K562 (cell line): Measurements from ENCODE around the gene HEG1. TPM values are rescaled to one million over a fixed set of nuclear protein-coding genes. Genes with fewer than 3 reads are reported as not detected.

Experiments used
- ATAC-seq: fragments of 200-7000 bp; cut with Tn5 transposase; 3 replicates; pipeline ENCODE4 v1.9.1; 2020; ENCODE audit warnings: moderate library complexity
- Bru-seq: library from RNA; stranded (reverse); fragments of 400-500 nt; gene quantifications from one replicate; lab custom pipeline; 2021; lab: Mats Ljungman, UMichigan
- BruChase-seq, 2 experiments: library from RNA; stranded (reverse); fragments of 400-500 nt; gene quantifications; one replicate each; lab custom pipeline; 2021; lab: Mats Ljungman, UMichigan
- BruUV-seq: library from RNA; stranded (reverse); fragments of 400-500 nt; replicated peaks from 2 replicates; lab custom pipeline; 2021; lab: Mats Ljungman, UMichigan
- CTCF ChIA-PET: fragments of 300-600 bp; formaldehyde crosslinking; extraction: SDS; loops from one replicate; lab custom pipeline; 2021; ENCODE audit warnings: low intra/inter-chr PET ratio; lab: Yijun Ruan, JAX
- POLR2A ChIA-PET: fragments of 300-600, 350-650 bp; sonication (Branson Sonifier 250); formaldehyde crosslinking; extraction: SDS; loops from one replicate; lab custom pipeline; 2021; ENCODE audit warnings: antibody characterized with exemption, inconsistent platforms; lab: Yijun Ruan, JAX
- DNase-seq, 4 experiments: peaks; one replicate each; pipeline versions ENCODE4 v3.0.0 to v3.0.0-alpha.2; 2011 to 2018; ENCODE audit warnings: low spot score in 3 of 4, mixed read lengths in 3 of 4; ENCODE audit errors: extremely low read depth in 1 of 4
- FAIRE-seq: peaks from 2 replicates; lab custom pipeline; 2011; peaks lifted over from hg19 to GRCh38; lab: Jason Lieb, UNC
- H2AFZ ChIP-seq: 2 replicates; pipeline ENCODE4 v1.6.0; 2011; ENCODE audit warnings: low read depth, low read length, control low read depth, inconsistent platforms
- H3K27ac ChIP-seq: fragments of 200-600 bp; 3 replicates; pipeline ENCODE4 v1.8.0; 2011; ENCODE audit warnings: low read depth, mild to moderate bottlenecking, control low read depth, inconsistent platforms, low read length, moderate library complexity, mixed read lengths; ENCODE audit errors: extremely low read depth
- H3K27me3 ChIP-seq, 2 experiments: fragments of 300-600 bp in 1 of 2; 2 replicates in 1 of 2; 3 replicates in 1 of 2; pipeline versions ENCODE4 v1.6.0 to v1.8.0; 2011; ENCODE audit warnings: inconsistent platforms in 2 of 2, low read length in 2 of 2, mild to moderate bottlenecking in 1 of 2, mixed read lengths in 1 of 2, moderate library complexity in 1 of 2; ENCODE audit not compliant: control insufficient read depth in 2 of 2, insufficient read depth in 2 of 2
- H3K36me3 ChIP-seq: fragments of 300-600 bp; 3 replicates; pipeline ENCODE4 v1.8.0; 2011; ENCODE audit warnings: mild to moderate bottlenecking, low read length, inconsistent platforms; ENCODE audit not compliant: control insufficient read depth, insufficient read depth
- H3K4me1 ChIP-seq, 2 experiments: fragments of 200-600 bp in 1 of 2; replicated peaks in 1 of 2; 2 replicates in 1 of 2; 3 replicates in 1 of 2; pipeline versions ENCODE4 v1.5.1 to v1.8.0; 2011; ENCODE audit warnings: inconsistent platforms in 2 of 2, low read length in 2 of 2, mild to moderate bottlenecking in 1 of 2, mixed read lengths in 1 of 2, moderate library complexity in 1 of 2; ENCODE audit not compliant: control insufficient read depth in 2 of 2, insufficient read depth in 2 of 2
- H3K4me2 ChIP-seq: 2 replicates; pipeline ENCODE4 v1.6.1; 2011; ENCODE audit warnings: low read length, control low read depth, inconsistent platforms, mixed read lengths; ENCODE audit not compliant: insufficient read depth
- H3K4me3 ChIP-seq: fragments of 200-600 bp; sonication (generic), shearing (Covaris generic); 2 replicates; pipeline ENCODE4 v1.5.1; 2016; ENCODE audit warnings: control low read depth, inconsistent platforms
- H3K79me2 ChIP-seq: fragments of 200-600 bp; 3 replicates; pipeline ENCODE4 v1.8.0; 2011; ENCODE audit warnings: low read length, inconsistent platforms; ENCODE audit not compliant: control insufficient read depth, insufficient read depth
- H3K9ac ChIP-seq, 2 experiments: 2 replicates each; pipeline versions ENCODE4 v1.6.0 to v1.6.1; 2011; ENCODE audit warnings: low read depth in 2 of 2, low read length in 2 of 2, control low read depth in 1 of 2, inconsistent platforms in 1 of 2, mild to moderate bottlenecking in 1 of 2, mixed read lengths in 1 of 2; ENCODE audit not compliant: insufficient read depth in 1 of 2
- H3K9me1 ChIP-seq: one replicate; pipeline ENCODE4 v1.6.0; 2011; ENCODE audit warnings: inconsistent platforms, mild to moderate bottlenecking, low read length, moderate library complexity; ENCODE audit not compliant: control insufficient read depth, insufficient read depth
- H3K9me3 ChIP-seq: replicated peaks from 2 replicates; pipeline ENCODE4 v1.5.1; 2011; ENCODE audit warnings: low read depth, low read length, inconsistent platforms; ENCODE audit not compliant: control insufficient read depth, insufficient read depth
- H4K20me1 ChIP-seq: replicated peaks from 2 replicates; pipeline ENCODE4 v1.6.1; 2011; ENCODE audit warnings: low read length, inconsistent platforms, mixed read lengths; ENCODE audit not compliant: control insufficient read depth, insufficient read depth
- ARHGAP35 ChIP-seq: fragments of 450-650 bp; IDR thresholded peaks from 2 replicates; pipeline ENCODE4 v1.6.1; 2018; ENCODE audit not compliant: partially characterized antibody
- MBD1 ChIP-seq: fragments of 250-450 bp; sonication (Bioruptor Pico); IDR thresholded peaks from 2 replicates; pipeline ENCODE4 v1.8.0; 2022; ENCODE audit warnings: inconsistent platforms
- NRF1 ChIP-seq, 2 experiments: fragments of 450-650 bp; IDR thresholded peaks in 1 of 2; conservative IDR thresholded peaks in 1 of 2; 2 replicates each; pipeline ENCODE4 v1.6.1; 2014; ENCODE audit warnings: mild to moderate bottlenecking in 2 of 2
- THRAP3 ChIP-seq: fragments of 450-650 bp; IDR thresholded peaks from 2 replicates; pipeline ENCODE4 v1.6.1; 2016; ENCODE audit warnings: mild to moderate bottlenecking, inconsistent platforms, borderline replicate concordance
- TRIM25 ChIP-seq: fragments of 450-650 bp; IDR thresholded peaks from 2 replicates; pipeline ENCODE4 v1.7.0; 2016; ENCODE audit warnings: borderline replicate concordance
- ZNF668 ChIP-seq: fragments of 250-450 bp; sonication (Bioruptor Pico); IDR thresholded peaks from 2 replicates; pipeline ENCODE4 v1.8.0; 2022; ENCODE audit warnings: mild to moderate bottlenecking, inconsistent platforms
- ZNF785 ChIP-seq: fragments of 250-450 bp; sonication (Bioruptor Pico); IDR thresholded peaks from 2 replicates; pipeline ENCODE4 v1.4.0; 2020; ENCODE audit warnings: mild to moderate bottlenecking
- WGBS: fragments of 100-300 bp; shearing (Covaris generic); methylation state at CpG from one replicate; pipeline ENCODE4 v1.1.6; 2016; ENCODE audit warnings: low coverage, mixed read lengths; ENCODE audit not compliant: insufficient coverage; ENCODE audit errors: missing lambda C conversion rate; 5-methylcytosine and 5-hydroxymethylcytosine counted together
- in situ Hi-C: fragments of 300-500 bp; cut with MboI; formaldehyde crosslinking; loops from 4 replicates; pipeline ENCODE4 v1.15.0; 2018; ENCODE audit warnings: inconsistent platforms, mixed read lengths
- intact Hi-C: fragments of 100-400 bp; cut with micrococcal nuclease; formaldehyde crosslinking; loops from 2 replicates; pipeline ENCODE4 v1.14.2; 2022
- long read RNA-seq, 3 experiments: library from polyadenylated mRNA in 2 of 3; library from RNA in 1 of 3; unstranded in 2 of 3; stranded (forward) in 1 of 3; transcript quantifications; one replicate each; pipeline ENCODE4 v2.0.0, GENCODE V29; 2019 to 2022
- polyA minus RNA-seq, 3 experiments: library from RNA; depleted of rRNA, polyadenylated mRNA; stranded (reverse); fragments of >200 nt; gene quantifications; 2 replicates each; pipeline ENCODE4 v1.2.3, GENCODE V29; 2011
- polyA plus RNA-seq, 8 experiments: library from polyadenylated mRNA; depleted of rRNA in 4 of 8; stranded (reverse) in 5 of 8; unstranded in 3 of 8; fragments of >200 nt; fragmentation: Nextera tagmentation in 2 of 8; fragmentation: Illumina TruSeq in 1 of 8; extraction: Ambion mirVana in 2 of 8; extraction: Trizol in 1 of 8; gene quantifications; 2 replicates each; pipeline versions ENCODE4 v1.2.1 to v1.2.3, GENCODE V29; 2011 to 2014; ENCODE audit warnings: inconsistent platforms in 1 of 8, missing spikeins in 1 of 8
- total RNA-seq, 7 experiments: library from RNA; depleted of rRNA in 6 of 7; stranded (reverse); fragments of >200 nt in 6 of 7; fragmentation: Illumina TruSeq in 2 of 7; extraction: Trizol in 2 of 7; gene quantifications; 2 replicates each; pipeline versions ENCODE4 v1.2.1 to v1.2.3, GENCODE V29; 2011 to 2021; ENCODE audit warnings: low replicate concordance in 1 of 7
- TF ChIP-seq, protein P1 (sequence below): fragments of 250-450 bp; sonication (Bioruptor Pico); IDR thresholded peaks from 2 replicates; pipeline ENCODE4 v1.9.0; 2021; ENCODE audit warnings: mild to moderate bottlenecking

Gene HEG1, protein sequence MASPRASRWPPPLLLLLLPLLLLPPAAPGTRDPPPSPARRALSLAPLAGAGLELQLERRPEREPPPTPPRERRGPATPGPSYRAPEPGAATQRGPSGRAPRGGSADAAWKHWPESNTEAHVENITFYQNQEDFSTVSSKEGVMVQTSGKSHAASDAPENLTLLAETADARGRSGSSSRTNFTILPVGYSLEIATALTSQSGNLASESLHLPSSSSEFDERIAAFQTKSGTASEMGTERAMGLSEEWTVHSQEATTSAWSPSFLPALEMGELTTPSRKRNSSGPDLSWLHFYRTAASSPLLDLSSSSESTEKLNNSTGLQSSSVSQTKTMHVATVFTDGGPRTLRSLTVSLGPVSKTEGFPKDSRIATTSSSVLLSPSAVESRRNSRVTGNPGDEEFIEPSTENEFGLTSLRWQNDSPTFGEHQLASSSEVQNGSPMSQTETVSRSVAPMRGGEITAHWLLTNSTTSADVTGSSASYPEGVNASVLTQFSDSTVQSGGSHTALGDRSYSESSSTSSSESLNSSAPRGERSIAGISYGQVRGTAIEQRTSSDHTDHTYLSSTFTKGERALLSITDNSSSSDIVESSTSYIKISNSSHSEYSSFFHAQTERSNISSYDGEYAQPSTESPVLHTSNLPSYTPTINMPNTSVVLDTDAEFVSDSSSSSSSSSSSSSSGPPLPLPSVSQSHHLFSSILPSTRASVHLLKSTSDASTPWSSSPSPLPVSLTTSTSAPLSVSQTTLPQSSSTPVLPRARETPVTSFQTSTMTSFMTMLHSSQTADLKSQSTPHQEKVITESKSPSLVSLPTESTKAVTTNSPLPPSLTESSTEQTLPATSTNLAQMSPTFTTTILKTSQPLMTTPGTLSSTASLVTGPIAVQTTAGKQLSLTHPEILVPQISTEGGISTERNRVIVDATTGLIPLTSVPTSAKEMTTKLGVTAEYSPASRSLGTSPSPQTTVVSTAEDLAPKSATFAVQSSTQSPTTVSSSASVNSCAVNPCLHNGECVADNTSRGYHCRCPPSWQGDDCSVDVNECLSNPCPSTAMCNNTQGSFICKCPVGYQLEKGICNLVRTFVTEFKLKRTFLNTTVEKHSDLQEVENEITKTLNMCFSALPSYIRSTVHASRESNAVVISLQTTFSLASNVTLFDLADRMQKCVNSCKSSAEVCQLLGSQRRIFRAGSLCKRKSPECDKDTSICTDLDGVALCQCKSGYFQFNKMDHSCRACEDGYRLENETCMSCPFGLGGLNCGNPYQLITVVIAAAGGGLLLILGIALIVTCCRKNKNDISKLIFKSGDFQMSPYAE (N-terminal part only)
- 0.07 and 0.37 TPM in 2 replicates for total RNA-seq (2011; cell fraction: chromatin; rRNA removed; ENCODE audit: low replicate concordance)
- 0.17 and 0.26 TPM in 2 replicates for total RNA-seq (2011; cell fraction: nucleolus; rRNA removed)
- total RNA-seq (2011; cell fraction: nucleoplasm; rRNA removed) = 0.07 and 0.08 TPM in 2 replicates
- total RNA-seq (2014; rRNA removed) (not detected in 2 replicates), total RNA-seq (2014; rRNA removed; fragmentation: Illumina TruSeq; extraction: Trizol) (not detected in 2 replicates), total RNA-seq (2015; rRNA removed; fragmentation: Illumina TruSeq; extraction: Trizol) (not detected in 2 replicates), total RNA-seq (2021) (0.24 and 0.25 TPM in 2 replicates), polyA plus RNA-seq (2011; rRNA removed) (not detected in 2 replicates), polyA plus RNA-seq (2014; fragmentation: Illumina TruSeq; extraction: Trizol) (not detected in 2 replicates), polyA plus RNA-seq (2014; fragmentation: Nextera tagmentation; extraction: Ambion mirVana) (not detected), polyA plus RNA-seq (2014; rRNA removed) (not detected in 2 replicates), polyA minus RNA-seq (2011; rRNA and poly(A)+ RNA removed) (0.03 and 0.04 TPM in 2 replicates), Bru-seq, nascent RNA (percentile 7 among the genes with signal in this experiment), BruChase-seq, experiment 1, labeled RNA remaining after a 2-hour chase (percentile 8 among the genes with signal in this experiment), BruChase-seq, experiment 2, labeled RNA remaining after a 6-hour chase (percentile 7 among the genes with signal in this experiment)
- 0.01 TPM in 1 of 2 replicates, not detected in the other for polyA plus RNA-seq (2011; cell fraction: cytosol; rRNA removed)
- polyA plus RNA-seq (2011; cell fraction: nucleus; rRNA removed) = 0.06 and 0.08 TPM in 2 replicates
- 0.01 and 0.06 TPM in 2 replicates for polyA plus RNA-seq (2012)
- polyA minus RNA-seq (2011; cell fraction: cytosol; rRNA and poly(A)+ RNA removed) = 0.19 TPM in 1 of 2 replicates, not detected in the other
- polyA minus RNA-seq (2011; cell fraction: nucleus; rRNA and poly(A)+ RNA removed) = 0.11 TPM in 1 of 2 replicates, not detected in the other
- long read RNA-seq, experiment 1 = 0 reads
- long read RNA-seq, experiment 2 = 0 reads
- long read RNA-seq, experiment 3 = 0 reads

DNA sequence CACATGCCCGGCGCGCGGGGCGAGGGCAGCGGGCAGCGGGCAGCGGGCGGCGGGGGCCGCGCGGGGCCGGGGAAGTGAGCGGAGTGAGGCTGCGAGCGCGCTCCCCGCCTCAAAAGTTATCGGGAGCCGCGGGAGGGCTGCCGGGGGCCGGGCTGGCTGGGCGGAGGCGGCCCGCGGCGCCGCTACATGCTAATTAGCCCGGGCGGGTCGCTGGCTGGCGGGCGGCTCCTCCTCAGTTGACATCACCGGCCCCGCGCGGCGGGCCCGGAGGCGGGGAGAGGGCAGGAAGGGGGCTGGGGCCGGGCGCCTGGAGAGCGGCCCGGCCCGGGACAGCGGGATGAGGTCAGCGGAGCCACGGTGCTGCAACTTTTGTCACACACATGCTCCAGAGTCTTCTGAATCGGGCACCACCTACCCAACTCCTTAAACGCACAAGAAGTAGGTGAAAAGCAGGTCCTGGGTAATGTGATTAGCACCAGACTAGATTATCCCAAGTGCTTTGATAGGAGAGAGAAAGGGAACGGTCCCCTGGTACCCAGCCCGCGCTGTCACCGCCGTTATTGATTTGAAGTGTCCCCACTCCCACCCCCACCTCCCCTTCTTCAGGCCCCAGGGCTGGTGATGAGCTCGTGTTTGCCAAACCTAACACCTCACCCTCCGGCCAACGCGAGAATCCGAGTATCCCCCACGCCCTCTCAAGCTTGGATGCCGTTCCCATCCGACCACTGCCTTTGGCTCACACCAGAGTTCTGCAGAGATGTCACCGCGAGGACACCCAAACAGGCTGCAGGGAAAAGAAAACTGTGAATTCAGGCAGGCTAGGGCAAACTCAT is at the start of gene HEG1:
HEG1 (minus strand) TSS at position 85 of the 833 bp plus-strand sequence. CDS start 107 bp downstream, outside the sequence.
- CTCF ChIA-PET = no interaction called here
- no peak within 1 kb of the TSS; a peak in 1 of 4 replicates for H3K9ac ChIP-seq
- H3K4me1 ChIP-seq = peaks cover 0 to 11% of the 10 kb centered on the region in 2 experiments; a peak in 2 of 5 replicates
- in situ Hi-C loops (no loop called here), intact Hi-C loops (no loop called here)
- no peak within 1 kb of the TSS for H3K4me2 ChIP-seq
- peaks cover 24 to 48% of the 10 kb centered on the region in 2 experiments for H3K27me3 ChIP-seq
- no peaks in the 10 kb centered on the region for H3K9me1 ChIP-seq
- no peaks in the 10 kb centered on the region for H3K79me2 ChIP-seq
- POLR2A ChIA-PET = no interaction called here
- WGBS = 12% methylated on average over 30 of the region's 67 CpGs
- peak; percentile 96 for ATAC-seq
- no peaks in the 10 kb centered on the region for H3K9me3 ChIP-seq
- no peak within 1 kb of the TSS for H3K27ac ChIP-seq
- H3K36me3 ChIP-seq = no peaks in the 10 kb centered on the region
- BruUV-seq = no TSS peak
- no peak for FAIRE-seq
- H3K4me3 ChIP-seq = peak within 1 kb of the TSS; percentile 26
- H4K20me1 ChIP-seq = no peaks in the 10 kb centered on the region
- DNase-seq = peak; percentile 58 to 75 (median 66)
- H2AFZ ChIP-seq = no peak within 1 kb of the TSS
- TF ChIP-seq ZNF668 (CRISPR knock-in tag) (no peak), ARHGAP35 (no peak), ZNF785 (CRISPR knock-in tag) (no peak), MBD1 (no peak), THRAP3 (no peak), TRIM25 (no peak), NRF1 (conservative IDR thresholded peaks at IDR 0.05 in 1 of 2, IDR thresholded peaks at IDR 0.05 in 1 of 2) (peak in 1 of 2 experiments; percentile 32; a peak in 1 of 4 replicates)
- TF ChIP-seq, protein P1, sequence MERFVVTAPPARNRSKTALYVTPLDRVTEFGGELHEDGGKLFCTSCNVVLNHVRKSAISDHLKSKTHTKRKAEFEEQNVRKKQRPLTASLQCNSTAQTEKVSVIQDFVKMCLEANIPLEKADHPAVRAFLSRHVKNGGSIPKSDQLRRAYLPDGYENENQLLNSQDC = no peak
